SK-MEL-5 (cell line): ENCODE measurements around the gene CHCHD6. TPM values are rescaled to one million over a fixed set of nuclear protein-coding genes. Genes with fewer than 3 reads are reported as not detected.

ENCODE experiments used
- DNase-seq: peaks from one replicate; pipeline ENCODE4 v3.0.0-alpha.2; 2016; ENCODE audit warnings: low read depth, low spot score
- in situ Hi-C: cut with HindIII; loops from 2 replicates; pipeline ENCODE4 v1.10.0; 2016; ENCODE audit warnings: low sequenced_read_pairs, high pct_unique_total_duplicates, low pct_unique_long_range_greater_than_20kb
- total RNA-seq: library from RNA; depleted of rRNA; stranded (reverse); fragments of >200 nt; shearing (Covaris generic); gene quantifications from 2 replicates; pipeline ENCODE4 v1.2.3, GENCODE V29; 2014

CHCHD6 gene
- total RNA-seq, 1 experiment from 2014 or later, result 104 TPM

DNA sequence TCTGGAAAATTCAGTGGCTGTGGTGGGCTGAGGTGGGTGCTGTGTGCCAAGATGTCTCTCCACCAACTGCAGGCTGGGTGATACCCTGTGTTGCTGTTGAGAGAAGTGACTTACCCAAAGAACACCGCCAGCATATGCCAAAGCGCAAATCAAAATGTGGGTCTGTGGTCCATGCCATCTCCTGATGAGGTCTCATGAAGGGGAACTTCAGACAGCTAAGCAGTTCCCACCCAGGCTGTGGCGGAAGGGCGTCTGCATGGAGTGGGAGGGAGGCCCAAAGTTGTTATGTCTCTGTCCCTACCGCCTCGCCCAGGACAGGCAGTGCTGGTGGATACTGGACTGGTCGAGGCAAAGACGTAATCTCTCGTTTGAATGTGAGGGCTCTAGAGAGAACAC is 208.0 kb downstream of the CHCHD6 start:
- in situ Hi-C loops, result no loop called here
- no peak for DNase-seq

DNA sequence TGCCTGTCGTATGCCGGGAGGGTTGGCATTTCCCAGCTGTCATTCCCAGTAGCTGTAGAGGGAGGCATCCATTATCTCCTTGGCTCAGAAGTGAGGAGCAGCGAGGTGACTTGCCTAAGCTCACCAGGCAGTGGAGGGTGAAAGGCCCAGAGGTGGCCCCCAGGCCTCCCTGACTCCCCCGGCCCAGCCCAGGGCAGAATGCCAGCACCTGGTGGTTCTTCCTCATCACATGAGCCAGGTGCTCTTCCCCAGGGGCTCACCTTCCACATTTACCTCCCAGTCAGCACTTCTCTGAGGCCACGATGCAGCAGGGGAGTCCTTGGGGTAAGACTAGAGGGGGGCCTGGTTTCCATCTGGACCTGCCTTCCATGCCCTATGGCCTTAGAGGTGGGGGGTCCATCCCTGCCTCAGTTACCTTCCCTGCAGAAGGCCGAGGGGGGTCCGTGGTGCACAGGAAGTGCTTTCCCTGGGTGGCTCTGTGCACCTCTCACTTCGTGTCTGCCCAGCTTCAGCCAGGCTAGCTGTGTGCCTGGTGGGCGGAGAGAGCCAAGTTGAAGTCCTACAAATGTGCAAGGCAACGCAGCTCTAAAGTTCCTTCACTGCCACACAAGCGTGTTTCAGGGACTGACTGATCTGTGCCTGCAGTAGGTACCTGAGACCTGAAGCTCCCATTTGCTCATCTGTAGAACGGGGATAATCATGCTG is 208.6 kb downstream of the CHCHD6 start:
- DNase-seq, result no peak
- in situ Hi-C loops, result no loop called here

DNA sequence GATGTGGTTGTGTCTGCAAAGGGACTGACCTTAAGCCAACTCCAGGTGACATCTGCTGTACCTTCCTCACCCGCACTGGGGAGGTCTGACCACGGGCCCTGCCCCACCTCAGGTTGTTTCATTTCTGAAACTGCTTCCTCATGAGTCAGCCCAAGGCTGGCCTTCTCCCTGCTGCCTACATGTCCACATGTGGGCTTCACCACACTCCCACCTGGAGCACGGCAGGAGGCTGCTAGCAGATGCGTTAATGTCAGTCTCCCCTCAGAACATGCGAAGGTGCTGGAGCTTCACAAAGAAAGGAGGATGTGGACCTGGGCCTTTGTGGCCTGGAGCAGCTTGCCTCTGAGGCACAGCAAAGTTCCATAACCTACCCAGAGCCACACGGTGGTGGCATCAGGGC is 209.5 kb downstream of the CHCHD6 start:
- in situ Hi-C loops, result no loop called here

DNA sequence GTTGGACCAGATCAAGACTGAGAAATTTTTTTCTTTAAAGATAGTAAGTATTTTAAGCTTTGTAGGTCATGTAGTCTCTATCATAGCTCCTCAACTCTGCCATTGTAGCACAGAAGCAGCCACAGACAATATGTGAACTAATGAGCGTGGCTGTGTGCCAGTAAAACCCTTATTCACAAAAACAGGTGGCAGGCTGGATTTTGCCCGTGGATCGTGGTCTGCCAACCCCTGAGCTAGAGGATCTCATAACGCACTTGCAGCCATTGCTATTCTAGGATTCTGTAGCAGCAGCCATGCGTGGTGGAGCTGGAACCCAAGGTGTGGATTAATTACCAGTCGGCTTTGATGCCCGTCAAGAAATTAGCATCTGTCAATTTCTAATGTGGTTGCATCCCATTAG is 210.2 kb downstream of the CHCHD6 start:
- DNase-seq, result no peak
- in situ Hi-C loops, result no loop called here

More for the DNA sequence above, 209.5 kb downstream of the CHCHD6 start:
- DNase-seq, result no peak

DNA sequence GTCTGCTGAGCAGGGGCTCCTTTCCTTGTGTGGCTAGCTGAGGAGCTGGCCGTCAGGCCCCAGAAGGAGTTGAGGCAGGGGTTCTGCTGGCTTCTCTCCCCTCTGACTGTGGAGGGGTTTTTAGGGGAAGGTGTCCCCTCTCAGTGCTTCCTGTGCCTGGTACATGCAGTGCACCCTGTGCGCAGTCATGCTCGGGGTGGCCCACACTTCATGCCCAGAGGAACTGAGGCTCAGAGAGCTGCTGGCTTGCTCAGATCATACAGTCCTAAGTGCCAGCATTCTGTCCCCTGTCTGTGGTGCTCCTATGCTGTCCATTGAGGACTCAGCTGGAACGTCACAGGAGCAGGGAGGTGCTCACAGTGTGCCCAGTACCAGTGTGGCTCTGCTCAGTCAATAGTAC is 211.0 kb downstream of the CHCHD6 start:
- DNase-seq, result no peak
- in situ Hi-C loops, result no loop called here

DNA sequence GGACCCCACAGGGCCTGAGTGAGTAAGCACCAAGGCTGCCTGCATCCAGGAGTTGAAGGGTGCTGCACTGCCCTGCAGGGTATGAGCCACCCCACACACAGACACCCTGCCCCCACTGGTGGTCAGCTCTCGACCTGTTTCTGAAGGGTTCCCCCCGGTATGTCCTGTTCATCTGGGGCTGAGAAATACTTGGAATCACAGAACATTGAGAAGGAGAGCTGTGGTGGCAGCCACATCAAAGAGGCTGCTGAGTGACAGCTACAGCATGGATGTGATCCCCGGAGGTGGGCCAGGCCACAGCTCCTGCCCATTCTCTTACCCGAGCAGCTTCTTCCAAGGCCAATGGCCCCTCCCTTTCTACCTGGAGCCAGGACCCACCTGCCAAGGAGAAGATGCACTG is 212.5 kb downstream of the CHCHD6 start:
- DNase-seq, result no peak
- in situ Hi-C loops, result no loop called here

DNA sequence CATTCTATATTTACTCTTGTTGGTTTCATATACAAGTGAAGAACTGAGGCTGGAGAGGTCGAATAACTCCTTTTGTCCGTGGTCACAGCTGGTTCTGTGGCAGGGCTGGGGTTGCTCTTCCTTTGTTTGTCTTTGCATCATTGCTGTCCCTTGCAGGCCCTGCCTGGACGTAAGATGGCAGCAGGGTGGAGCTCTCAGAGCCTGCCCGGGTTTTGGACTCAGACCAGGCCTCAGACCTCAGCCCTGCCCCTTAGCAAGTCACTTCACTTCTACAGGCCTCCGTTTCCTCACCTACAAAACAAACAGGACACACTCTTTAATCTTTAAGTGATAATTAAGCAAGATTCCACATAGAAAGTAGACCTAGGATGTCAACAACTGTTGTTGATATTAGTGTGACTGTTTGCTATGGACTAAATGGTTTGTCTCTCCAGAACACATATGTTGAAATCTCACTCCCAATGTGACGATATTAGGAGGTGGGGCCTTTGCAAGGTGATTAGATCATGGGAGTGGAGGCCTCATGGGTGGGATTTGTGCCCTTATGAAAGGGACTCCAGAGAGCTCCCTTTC is 213.3 kb downstream of the CHCHD6 start:
- in situ Hi-C loops, result no loop called here
- DNase-seq, result no peak

DNA sequence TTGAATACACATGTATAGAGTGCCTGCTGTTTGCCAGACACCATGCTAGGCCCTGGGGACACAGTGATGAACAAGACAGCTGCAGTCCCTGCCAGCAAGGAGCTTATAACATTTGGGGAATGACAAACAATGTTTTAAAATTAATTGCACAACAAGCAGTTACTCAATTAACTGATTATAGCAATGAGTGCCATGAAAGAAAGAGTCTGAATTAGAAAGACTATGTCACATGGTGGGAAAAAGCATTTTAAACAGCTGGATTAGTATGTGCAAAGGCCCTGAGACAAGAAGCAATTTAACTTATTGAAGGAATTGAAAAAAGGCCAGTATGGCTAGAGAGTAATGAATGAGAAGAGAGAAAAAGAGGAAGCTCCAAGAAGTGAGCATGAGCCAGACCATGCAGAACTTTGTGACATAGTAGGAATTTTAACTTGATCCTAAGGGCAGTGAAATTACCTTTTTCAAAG is 214.3 kb downstream of the CHCHD6 start:
- in situ Hi-C loops, result no loop called here

DNA sequence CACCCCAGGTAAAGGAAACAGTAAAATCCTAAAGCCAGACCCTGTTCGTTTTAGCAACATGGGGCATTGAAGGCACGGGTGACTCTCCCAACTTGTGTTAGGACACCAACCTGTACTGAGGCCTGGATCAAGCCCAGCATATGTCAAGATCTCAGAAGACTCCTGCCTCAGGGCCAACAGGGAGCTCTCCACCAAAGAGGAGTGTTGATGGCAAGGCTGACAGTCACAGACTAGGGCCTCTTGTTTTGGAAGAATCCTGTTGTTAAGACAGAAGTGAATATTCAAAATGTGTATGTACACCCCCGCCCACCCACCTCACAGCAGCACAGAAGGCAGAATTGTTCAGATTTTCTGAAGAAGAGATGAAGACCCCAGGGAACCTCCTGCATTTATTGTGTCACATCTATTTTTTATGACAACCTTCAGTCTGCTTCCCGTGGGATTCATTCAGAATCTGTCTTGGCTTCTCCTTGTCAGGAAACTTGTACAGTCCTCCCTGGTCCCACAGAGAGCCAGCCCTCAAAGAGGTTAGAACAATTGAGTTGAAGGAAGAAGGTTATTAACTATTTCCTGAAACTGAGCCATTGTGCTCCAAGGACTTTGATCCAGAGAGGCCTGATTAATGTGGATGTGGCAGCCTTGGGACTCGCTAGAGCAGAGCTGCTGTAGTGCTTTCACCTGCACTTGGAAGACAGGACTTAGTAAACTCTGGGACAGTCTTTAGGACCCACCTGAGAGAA is 217.2 kb downstream of the CHCHD6 start:
- in situ Hi-C loops, result no loop called here
- DNase-seq, result no peak

More for the DNA sequence above, 214.3 kb downstream of the CHCHD6 start:
- DNase-seq, result no peak

DNA sequence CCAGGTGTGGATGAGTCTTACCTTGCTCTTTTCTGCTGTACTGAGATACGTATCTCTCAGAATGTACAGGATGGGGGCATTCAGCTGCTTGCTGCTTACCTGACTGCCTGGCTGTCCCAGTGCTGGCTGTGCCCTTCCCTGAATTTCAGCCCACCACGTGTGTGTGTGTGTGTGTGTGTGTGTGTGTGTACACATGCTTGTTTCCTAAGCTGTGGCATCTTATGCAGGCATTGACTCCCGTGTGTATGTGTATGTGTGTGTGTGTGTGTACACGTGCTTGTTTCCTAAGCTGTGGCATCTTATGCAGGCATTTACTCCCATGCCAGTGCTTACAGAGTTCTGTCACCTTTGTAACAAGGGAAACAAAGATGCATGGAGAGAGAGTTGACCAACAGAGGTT is 218.4 kb downstream of the CHCHD6 start:
- no peak for DNase-seq
- in situ Hi-C loops, result no loop called here

DNA sequence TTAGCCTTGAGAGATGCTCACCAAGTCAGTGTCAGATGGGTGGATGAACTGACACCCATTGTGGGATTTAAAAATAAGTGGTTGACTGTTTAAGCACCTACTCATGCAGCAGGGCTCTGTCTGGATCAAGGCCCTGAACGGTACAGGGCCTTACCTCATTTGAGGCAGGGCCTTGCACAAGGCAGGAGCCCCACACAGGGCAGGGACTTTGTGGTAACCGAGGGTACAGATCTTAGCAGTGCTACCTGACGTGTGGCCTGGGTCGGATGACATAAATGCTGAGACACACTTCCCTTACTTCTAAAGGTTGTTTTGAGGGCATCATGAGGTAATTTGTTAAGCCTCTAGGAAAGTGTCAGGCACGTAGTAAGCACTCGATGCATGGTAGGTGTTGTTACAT is 219.4 kb downstream of the CHCHD6 start:
- no peak for DNase-seq
- in situ Hi-C loops, result no loop called here

DNA sequence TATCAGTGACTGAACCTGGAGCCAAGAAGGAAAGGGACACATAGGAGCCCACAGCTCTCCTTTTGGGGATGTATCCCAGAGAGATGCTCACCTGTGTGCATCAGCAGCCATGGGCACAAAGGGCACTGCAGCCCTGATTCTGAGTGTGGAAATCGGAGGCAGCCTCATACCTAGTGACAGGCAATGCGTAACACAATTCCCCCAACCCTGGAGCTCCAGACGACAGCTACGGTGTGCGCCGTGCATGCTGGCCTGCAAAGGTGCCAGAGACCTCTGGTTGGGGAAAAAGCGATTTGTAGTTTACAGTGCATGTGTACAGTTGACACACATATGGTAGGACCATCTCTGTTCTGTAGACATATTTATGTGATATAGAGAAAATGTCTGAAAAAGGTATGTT is 219.9 kb downstream of the CHCHD6 start:
- DNase-seq, result no peak
- in situ Hi-C loops, result no loop called here

DNA sequence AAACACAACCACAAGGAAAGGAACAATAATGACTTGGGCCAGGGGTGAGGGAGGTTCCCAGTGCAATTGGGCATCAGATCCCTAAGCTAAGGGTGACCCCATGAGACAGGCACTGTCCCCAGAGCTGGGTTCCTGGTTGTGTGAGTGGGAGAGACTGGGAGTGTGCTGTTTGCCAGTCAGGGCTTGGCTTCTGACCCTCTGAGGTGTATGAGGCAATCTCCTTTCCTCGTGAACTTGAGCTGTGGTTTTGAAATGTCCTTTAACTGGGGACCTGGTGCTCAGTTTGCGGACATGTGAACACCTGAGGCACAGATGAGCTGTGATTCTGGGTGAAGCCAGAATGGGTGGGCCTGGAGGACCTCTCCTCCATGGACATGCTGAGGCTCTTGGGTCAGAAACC is 220.4 kb downstream of the CHCHD6 start:
- in situ Hi-C loops, result no loop called here
- DNase-seq, result no peak

DNA sequence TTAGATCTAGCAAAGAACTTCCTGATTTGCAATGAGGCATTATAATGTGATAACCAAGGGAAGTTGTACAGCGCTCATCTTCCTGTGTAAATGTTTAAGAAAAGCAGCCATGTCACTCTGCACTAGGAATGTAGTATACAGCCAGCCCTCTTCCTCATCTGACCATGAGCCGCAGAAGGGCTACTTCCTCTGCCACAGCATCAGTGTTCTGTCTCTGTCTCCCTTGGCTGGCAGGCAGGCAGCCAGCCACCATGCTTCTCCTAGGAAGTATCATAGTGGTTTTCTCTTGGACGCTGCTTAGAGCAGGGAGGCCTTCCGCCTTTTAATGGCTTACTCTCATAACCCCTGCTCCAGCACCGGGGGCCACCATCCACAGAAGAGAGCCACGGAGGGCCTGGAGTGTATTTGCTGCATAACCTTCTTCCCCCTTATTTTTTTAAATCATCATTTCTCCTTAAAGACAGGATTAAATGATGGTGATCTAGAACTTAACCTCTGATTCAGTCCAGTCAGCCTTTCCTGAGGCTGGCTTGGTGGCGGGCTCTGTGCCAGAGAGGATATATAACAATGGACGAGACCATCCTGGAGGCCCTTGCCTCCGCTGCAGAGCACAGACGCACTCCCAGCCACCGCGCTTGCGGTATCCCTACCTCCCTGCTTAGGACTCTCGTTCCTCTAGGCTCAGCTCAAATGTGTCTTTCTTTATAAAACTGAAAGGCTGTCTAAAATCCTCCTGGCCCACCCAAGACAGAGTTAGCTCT is 221.6 kb downstream of the CHCHD6 start:
- no peak for DNase-seq
- in situ Hi-C loops, result no loop called here

DNA sequence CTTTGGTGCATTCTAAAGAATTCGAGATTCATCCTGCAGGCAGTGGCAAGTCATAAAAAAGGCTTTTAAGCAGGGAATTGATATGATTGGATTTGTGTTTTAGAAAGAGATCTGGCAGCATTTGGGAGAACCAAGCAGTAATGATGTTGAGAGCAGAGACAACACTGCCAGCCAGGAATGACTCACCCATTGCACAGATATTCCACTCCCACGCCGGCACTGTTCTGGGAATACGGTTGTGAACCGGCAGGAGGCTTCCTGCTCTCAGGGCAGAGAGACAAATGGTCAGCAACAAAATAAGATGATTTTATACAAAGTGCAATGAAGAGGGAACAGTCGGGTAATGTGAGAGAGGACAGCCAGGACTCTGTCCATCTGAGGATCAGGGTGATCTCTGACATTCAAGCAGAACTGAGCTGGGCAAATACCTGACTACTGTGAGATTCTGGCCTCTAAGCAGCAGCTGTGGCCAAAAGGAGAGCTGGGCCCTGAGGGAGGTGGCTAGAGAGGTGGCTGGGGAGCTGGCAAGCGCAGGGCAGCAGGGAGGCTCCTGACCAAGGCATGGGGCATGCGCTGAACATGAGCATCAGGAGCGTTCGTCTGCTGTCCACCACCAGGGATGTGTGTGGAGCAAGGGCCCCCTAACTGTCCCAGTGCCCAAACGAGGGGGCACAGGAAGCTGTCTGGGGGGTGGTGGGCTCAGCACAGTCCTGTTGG is 222.8 kb downstream of the CHCHD6 start:
- peak; percentile 13 for DNase-seq
- in situ Hi-C loops, result no loop called here

DNA sequence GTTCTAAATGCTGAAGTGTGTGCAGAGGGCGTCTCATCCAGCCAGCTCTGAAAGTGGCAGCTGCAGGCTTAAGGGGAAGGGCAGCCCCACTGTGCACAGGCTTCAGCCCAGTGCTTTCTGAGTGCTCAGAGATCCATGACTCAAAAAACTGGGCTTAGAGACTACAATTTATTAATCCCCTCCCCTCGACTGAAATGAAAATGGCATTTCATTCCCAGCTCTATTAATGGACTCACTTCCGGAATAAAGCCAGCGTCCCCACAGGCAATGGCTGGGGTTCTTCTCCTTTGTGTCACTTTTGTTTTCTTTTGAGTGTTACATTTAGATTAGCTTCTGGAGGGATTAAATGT is 223.3 kb downstream of the CHCHD6 start:
- DNase-seq, result no peak
- in situ Hi-C loops, result no loop called here

DNA sequence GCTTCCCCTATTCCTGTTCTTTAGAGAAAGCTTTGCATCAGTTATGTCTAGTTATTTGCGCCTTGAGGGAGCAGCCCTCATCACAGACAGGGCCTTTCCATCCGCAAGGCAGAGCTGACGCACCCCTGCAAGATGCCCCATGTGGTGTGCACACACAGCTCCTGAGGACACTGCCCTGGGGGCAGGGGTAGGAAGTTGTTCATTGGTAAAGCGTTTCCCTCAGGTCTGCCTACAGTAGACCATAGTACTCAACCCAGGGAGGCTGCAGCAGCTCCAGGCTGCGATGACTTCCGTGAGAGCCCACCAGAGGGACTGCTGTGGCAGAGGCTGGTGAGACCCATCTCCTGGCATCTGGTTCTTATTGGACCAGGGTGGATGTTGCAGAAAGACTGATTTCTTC is 223.8 kb downstream of the CHCHD6 start:
- in situ Hi-C loops, result no loop called here
- no peak for DNase-seq
